ENCODE results near the gene TSPAN11.

Gene TSPAN11

DNA sequence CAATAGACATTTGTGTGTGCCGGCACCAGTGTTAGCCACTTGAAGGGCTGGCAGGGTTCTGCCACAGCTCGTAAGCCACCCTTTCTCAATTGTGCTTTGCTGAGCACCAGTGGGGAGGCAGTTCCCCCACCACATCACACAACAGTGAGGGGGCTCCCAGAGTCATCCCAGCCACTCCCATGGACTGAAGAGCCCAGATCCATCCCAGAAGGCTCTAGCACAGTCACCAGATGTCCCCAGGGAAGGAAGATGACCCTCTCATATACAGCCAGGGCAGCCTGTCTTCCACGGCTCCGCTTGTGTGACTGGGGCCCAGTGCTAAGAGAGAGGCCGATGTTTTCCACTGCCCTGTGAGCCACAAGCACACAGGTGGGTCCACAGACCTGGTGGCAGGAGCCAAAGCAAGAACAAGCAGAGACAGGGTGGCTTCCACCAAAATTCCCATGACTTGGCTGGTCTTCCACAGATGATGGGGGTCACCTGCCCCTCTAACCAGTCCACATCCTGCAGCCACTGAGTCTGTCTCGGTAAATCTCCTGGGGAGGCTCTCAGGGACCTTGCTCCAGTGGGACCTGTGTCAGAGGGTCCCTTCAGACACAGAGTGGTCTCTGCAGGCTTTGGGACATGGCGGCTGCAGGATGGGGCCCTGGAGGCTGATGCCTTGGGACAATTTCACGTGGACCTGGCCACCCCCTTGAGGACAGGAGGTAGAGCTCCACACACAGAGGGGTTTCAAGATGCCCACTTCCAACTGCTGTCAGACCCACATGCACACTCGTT lies 75.2 kb downstream of the TSPAN11 start:
- TF ChIP-seq POLR2A (IDR thresholded peaks at IDR 0.05; ENCODE audit: low read length) (no peak), GATA1 (IDR thresholded peaks at IDR 0.05; ENCODE audit: low read depth, low read length) (no peak)
- no peak for DNase-seq

DNA sequence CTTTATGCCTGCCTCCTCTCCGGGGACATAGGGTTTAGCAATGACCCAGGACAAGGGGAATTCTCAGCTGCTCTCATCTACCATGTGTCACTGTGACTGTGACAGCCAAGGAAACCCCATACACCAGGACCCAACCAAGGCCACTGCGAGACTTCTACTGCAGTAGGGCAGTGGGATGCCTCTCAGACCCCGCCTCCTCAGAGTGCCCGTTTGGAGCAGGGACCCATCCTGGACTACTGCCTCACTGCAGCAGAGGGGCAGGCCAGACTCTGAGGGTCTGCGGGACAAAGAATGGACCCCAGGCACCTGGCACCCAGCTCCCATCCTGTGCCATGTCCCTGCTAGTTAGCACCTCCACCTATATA lies 75.8 kb downstream of the TSPAN11 start:
- DNase-seq: no peak
- no peak for TF ChIP-seq POLR2A (IDR thresholded peaks at IDR 0.05; ENCODE audit: low read length)
- no peak for TF ChIP-seq GATA1 (IDR thresholded peaks at IDR 0.05; ENCODE audit: low read depth, low read length)

DNA sequence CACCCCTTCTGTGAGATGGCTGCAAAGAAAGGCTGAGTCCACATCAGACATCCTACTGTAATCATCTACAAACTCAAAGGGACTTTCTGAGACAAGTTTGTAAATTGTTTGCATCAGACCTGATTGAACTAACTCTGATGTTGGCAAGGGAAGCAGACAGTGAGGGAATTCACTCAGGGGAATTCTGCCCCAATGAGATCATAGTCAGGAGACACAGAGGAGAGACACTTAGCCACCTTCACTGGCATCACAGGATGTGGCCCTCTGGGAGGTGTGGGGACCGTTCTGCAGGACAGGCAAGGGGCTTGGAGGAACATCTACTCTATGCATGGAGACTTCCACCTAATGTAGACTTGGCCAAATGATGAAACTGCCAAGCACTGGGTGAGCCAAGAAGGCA lies 76.5 kb downstream of the TSPAN11 start:
- no peak for TF ChIP-seq POLR2A (IDR thresholded peaks at IDR 0.05; ENCODE audit: low read length)
- TF ChIP-seq GATA1 (IDR thresholded peaks at IDR 0.05; ENCODE audit: low read depth, low read length): no peak
- no peak for DNase-seq

DNA sequence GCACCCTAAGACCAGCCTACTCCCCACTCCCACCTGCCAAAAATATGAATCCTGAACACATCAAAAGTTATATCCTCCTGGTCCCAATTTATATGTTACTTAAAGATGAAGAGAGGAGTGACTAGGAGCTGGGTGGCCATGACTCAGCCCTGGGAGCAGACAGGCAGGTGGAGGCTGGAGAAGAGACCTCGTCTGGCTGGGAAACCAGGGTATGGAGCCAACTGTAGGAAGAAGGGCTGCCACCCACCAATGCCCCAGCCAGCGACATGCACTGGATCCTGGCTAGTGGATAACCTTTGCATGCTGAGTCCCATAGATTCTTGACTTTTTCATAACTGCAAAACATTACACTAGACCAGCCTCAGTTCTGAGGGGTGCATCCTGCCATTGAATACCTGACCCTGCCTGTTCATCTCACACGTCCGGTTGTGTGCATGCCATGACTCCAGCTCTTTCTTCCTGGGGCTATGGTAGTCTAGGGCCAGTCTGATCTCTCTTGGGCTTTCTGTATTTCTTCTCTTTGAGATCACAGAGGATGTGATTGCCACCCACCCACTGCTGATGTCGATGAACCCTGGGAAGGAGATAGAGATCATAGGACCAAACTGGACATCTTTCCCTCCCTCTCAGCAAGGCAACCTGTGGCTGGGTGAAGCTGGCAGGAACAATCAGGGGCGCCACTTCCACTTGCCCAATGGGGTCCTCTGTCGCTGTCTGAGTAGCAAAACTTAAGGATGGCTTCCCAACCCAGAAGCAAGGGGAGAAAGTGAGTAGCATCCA lies 77.5 kb downstream of the TSPAN11 start:
- no peak for DNase-seq
- no peak for TF ChIP-seq POLR2A (IDR thresholded peaks at IDR 0.05; ENCODE audit: low read length)
- TF ChIP-seq GATA1 (IDR thresholded peaks at IDR 0.05; ENCODE audit: low read depth, low read length): no peak

DNA sequence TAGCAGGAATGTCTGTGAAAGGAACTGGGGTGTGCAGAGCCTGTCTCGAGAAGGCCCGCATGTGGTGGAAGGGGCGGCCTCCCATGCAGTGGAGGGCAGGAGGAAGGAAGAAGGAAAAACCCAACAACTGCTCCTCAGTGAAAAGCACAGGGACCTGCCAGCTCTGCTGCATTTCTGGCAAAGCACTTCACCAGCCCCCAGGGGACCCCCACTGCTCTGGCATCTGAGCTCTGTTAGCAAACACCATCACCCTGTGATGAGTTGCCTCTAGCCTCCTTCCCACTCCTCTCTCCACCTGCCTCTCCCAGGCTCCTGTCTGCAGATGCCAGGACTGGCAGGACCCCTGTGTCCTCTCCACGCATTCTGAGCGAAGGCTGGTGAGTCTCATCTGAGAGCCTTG lies 78.1 kb downstream of the TSPAN11 start:
- TF ChIP-seq GATA1 (IDR thresholded peaks at IDR 0.05; ENCODE audit: low read depth, low read length) (no peak), POLR2A (IDR thresholded peaks at IDR 0.05; ENCODE audit: low read length) (no peak)
- DNase-seq: no peak

DNA sequence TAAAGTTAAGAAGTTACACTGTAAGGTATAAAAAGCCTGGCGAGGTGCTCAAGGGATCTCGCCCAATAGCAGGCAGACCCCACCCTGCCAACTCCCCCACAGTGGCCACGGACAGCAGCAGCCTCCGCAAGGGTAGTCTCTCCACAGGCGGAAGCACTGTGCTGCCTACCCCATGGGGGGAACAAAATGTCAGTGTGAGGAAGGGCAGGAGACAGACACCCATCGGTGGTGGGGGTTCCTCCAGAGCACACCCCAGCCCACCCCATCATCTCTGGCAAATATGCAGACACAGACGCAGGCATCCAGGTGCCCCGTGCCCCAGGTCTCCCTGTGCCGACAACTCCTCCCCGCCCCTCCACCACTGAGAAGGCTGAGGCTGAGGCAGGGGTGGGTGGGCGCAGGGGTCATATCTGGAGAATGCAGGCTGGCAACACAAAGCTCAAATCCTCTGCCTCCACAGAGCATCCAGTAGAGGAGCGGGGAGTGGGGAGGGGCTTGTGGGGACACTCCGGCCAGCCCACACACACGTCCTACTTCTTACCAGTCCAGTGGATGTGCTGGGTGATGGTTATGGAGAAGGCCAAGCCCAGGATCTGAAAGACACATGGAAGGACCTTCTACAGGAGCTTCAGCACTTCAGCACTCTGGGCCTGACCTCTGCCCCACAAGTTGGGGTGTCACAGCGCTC lies 78.9 kb downstream of the TSPAN11 start:
- no peak for DNase-seq
- TF ChIP-seq GATA1 (IDR thresholded peaks at IDR 0.05; ENCODE audit: low read depth, low read length): no peak
- TF ChIP-seq POLR2A (IDR thresholded peaks at IDR 0.05; ENCODE audit: low read length): no peak

DNA sequence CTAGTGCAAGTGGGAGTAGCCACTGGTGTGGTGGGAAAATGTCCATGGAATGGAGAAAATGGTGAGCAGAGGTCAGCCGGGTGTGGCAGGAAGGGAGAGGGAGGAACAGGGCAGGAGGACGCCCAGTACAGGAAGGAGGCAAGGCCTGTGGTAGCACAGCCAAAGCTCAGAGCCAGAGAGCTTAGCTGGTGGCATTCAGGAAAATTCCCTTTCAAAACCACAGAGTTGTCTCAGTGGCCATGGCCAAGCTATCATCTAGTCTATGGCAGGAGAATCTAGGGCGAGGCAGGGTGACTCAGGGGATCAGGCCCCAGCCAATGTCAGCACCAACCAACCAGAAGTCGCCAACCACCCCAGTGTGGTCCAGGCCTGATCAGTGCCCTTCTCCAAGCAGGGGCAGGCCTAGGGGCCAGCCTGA lies 79.4 kb downstream of the TSPAN11 start:
- no peak for TF ChIP-seq GATA1 (IDR thresholded peaks at IDR 0.05; ENCODE audit: low read depth, low read length)
- TF ChIP-seq POLR2A (IDR thresholded peaks at IDR 0.05; ENCODE audit: low read length): no peak
- no peak for DNase-seq

DNA sequence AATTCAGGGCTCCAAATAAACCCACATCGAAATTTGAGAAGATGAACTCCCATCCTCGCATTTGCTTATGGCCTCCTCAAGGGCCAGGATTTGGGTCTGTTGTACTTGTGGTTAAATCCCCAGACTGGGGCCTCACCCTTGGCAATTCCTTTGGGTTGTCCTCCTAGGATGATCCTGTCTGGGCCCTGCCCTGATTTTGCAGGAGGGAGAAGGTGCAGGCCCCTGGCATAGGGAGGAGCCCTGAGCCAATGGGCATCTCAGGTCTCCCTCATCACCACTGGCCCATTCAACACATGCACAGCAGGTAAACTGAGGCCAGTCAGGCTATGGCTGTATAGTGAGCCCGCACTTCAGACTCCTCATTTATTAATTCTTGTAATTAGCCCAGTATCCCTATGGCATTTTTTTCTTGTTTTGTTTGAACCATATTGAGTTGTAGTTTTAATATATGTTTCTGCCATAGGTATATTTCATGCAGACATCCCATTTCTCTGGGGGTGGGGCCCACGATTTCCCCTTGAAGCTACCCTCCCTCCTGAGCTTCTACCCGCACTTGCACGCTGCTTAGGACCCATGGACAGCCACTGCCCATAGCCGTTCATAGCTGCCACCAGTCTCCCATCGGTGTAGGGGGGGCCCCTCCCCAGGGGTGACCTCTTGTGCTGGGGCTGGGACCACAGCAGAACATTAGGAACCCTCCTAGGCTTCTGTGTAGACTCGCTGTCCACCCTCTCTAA lies 80.0 kb downstream of the TSPAN11 start:
- TF ChIP-seq GATA1 (IDR thresholded peaks at IDR 0.05; ENCODE audit: low read depth, low read length): no peak
- no peak for TF ChIP-seq POLR2A (IDR thresholded peaks at IDR 0.05; ENCODE audit: low read length)
- DNase-seq: no peak

DNA sequence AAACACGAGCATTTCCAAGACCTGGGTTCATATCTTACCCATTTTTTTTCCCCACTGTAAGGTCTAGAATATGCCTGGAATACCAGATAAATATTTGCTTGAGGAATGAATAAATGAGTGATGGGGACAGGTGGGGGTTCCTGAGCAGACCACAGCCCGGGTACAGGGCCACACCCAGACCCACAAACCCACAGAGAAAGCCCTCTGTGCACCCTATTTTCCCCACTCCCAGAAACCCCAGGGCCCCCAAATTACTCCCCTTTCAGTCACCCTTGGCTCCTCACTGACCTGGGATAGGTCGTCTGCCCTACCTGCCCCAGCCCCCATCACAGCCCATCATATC lies 80.6 kb downstream of the TSPAN11 start:
- no peak for DNase-seq
- TF ChIP-seq POLR2A (IDR thresholded peaks at IDR 0.05; ENCODE audit: low read length) (no peak), GATA1 (IDR thresholded peaks at IDR 0.05; ENCODE audit: low read depth, low read length) (no peak)

DNA sequence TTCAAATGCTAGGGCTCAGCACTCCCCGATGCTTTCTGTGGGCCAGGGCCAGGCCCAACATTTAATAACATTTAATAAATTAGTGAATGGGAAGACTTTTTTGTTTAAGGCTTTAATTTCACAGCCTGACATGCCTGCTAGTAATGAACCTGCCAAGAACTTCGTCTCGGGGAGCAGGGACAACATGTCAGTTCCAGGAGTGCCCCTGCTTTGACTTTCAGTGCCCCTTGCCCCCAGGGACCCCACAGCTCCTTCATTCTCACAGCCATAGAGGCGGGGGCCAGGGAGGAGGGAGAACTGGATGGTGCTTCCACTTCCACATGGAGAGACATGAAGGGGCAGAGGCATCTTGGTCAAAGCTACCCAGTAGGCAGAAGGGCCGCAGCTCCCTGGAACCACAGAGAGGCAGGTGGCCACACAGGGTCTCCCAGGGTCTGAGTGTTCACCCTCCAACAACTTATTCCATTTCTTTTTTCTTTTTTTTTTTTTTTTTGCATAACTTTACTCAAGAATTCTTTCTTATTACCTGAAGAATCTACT lies 81.2 kb downstream of the TSPAN11 start:
- DNase-seq: no peak
- TF ChIP-seq GATA1 (IDR thresholded peaks at IDR 0.05; ENCODE audit: low read depth, low read length) (no peak), POLR2A (IDR thresholded peaks at IDR 0.05; ENCODE audit: low read length) (no peak)

DNA sequence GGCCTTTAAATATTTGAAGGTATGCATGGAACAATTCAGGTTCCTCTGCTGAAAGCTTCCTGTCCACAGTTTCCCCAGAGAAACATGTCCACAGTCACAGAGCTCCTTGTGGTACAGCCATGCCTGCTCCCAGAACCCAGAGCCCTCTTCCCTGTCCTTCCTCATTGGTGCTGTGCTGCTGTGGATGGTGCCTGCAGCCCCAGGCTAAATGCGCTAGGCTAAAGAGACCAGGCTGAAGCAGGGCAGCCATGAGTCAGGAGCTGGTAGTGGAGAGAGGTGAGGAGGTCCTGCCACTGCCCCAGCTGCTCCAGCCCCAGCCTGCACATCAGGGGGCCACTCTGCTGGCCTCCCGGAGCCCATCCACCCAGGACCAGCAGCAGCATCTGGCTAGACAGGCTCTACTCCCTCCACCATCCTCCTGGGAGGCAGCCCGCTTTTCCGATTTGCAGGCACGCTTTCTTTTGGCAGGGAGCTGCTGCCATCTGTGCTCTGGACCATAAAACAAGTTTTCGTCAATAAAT lies 81.8 kb downstream of the TSPAN11 start:
- no peak for DNase-seq
- TF ChIP-seq POLR2A (IDR thresholded peaks at IDR 0.05; ENCODE audit: low read length) (no peak), GATA1 (IDR thresholded peaks at IDR 0.05; ENCODE audit: low read depth, low read length) (no peak)

DNA sequence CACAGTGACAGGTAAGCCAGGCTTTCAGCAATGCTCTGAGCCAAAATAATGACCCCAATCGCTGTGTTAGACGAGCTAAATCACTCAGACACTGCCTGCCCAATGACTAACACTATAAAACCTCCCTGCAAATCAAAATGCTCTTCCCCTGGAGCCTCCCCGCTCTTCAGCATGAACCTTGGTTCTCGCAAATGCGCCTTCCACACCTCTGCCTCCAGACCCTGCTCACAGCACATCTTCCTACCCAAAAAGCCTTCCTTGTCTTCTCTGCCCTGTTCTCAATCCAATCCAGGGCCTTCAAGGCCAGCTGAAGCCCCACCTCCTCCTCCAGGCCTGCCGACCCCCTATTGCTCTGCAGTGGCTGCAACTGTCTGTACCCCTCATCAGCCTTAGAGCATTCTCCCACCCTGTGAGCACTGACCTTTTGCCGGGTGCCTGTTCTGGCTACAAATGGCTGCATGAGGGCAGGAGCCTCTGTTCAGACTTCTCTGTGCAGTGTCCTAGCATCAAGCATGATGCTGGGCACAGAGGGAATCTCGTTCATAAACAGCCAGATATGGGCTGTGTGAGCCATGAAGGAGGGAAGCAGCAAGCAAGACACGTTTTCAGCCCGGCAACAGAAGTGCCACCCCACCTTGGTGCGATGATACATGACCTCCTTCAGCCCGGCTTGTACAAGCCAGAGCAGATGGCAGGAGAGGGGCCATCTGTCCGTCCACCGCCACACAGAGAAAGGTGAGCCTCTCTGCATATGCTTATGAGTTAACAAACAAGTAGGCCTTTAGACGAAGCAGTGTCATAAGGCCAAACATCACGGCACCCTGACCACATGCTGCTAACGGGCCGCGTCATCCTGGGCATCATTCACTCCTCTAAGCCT lies 82.7 kb downstream of the TSPAN11 start:
- no peak for DNase-seq
- TF ChIP-seq GATA1 (IDR thresholded peaks at IDR 0.05; ENCODE audit: low read depth, low read length) (no peak), POLR2A (IDR thresholded peaks at IDR 0.05; ENCODE audit: low read length) (no peak)
